Thyroid gland (tissue), 4 donors: ENCODE data around the gene GP1BA. TPM values are rescaled to one million over a fixed set of nuclear protein-coding genes. Genes with fewer than 3 reads are reported as not detected.

Experiments
- DNase-seq, 2 donors: peaks; one replicate each; pipeline ENCODE4 v3.0.0-alpha.2; 2019
- H3K27ac ChIP-seq, 3 donors: fragments of 200-600 bp; sonication (generic); 1 replicate in 2 of 3; 2 replicates in 1 of 3; pipeline ENCODE4 v1.5.1; 2016 to 2019; ENCODE audit warnings: mild to moderate bottlenecking in 1 of 3, moderate library complexity in 1 of 3
- H3K27me3 ChIP-seq: fragments of 200-600 bp; sonication (generic); one replicate; pipeline ENCODE4 v1.5.1; 2019
- H3K36me3 ChIP-seq, 2 donors: fragments of 200-600 bp; sonication (generic); one replicate each; pipeline ENCODE4 v1.5.1; 2016 to 2019
- H3K4me1 ChIP-seq, 2 donors: fragments of 200-600 bp; sonication (generic); one replicate each; pipeline ENCODE4 v1.5.1; 2017 to 2019
- H3K4me3 ChIP-seq, 3 donors: fragments of 200-600 bp; sonication (generic); replicated peaks in 1 of 3; 1 replicate in 2 of 3; 2 replicates in 1 of 3; pipeline ENCODE4 v1.5.1; 2016; ENCODE audit warnings: mild to moderate bottlenecking in 1 of 3
- H3K9me3 ChIP-seq: fragments of 200-600 bp; sonication (generic); one replicate; pipeline ENCODE4 v1.5.1; 2017
- POLR2A ChIP-seq, 2 donors: fragments of 450-650 bp; IDR thresholded peaks; one replicate each; pipeline ENCODE4 v1.6.1; 2017; ENCODE audit warnings: antibody characterized with exemption in 2 of 2, mild to moderate bottlenecking in 2 of 2, moderate library complexity in 1 of 2
- WGBS, 2 donors: methylation state at CpG; one replicate each; pipeline ENCODE4 v1.1.5; 2017; 5-methylcytosine and 5-hydroxymethylcytosine counted together
- intact Hi-C: fragments of 100-400 bp; cut with DNase I; formaldehyde crosslinking; loops from one replicate; pipeline ENCODE4 v1.15.1; 2023
- total RNA-seq, 4 donors: library from RNA; depleted of rRNA; stranded (reverse); fragments of >200 nt; gene quantifications; one replicate each; pipeline ENCODE4 v1.2.3, GENCODE V29; 2016
- TF ChIP-seq, protein P1 (sequence below), 6 experiments: fragments of 200-600 bp in 3 of 6; fragments of 450-650 bp in 3 of 6; sonication (generic) in 3 of 6; IDR thresholded peaks; one replicate each; pipeline ENCODE4 v1.5.1; 2016 to 2019; ENCODE audit warnings: antibody characterized with exemption in 6 of 6, mild to moderate bottlenecking in 2 of 6, inconsistent platforms in 1 of 6, moderate library complexity in 1 of 6

GP1BA gene
- total RNA-seq, 4 donors from 2014 or later, result not detected

GRCh38 chr17:4968486-4969046 lies 36.5 kb downstream of the GP1BA start:
- no peaks in the 10 kb centered on the region for H3K9me3 ChIP-seq
- WGBS, 2 donors, result 24 to 27% methylated on average over 23 of the region's 23 CpGs
- peak; percentile 64 to 67 for DNase-seq
- H3K27ac ChIP-seq, result peak overlapping the region; percentile 69 to 93 (median 90)
- TF ChIP-seq, protein P1, sequence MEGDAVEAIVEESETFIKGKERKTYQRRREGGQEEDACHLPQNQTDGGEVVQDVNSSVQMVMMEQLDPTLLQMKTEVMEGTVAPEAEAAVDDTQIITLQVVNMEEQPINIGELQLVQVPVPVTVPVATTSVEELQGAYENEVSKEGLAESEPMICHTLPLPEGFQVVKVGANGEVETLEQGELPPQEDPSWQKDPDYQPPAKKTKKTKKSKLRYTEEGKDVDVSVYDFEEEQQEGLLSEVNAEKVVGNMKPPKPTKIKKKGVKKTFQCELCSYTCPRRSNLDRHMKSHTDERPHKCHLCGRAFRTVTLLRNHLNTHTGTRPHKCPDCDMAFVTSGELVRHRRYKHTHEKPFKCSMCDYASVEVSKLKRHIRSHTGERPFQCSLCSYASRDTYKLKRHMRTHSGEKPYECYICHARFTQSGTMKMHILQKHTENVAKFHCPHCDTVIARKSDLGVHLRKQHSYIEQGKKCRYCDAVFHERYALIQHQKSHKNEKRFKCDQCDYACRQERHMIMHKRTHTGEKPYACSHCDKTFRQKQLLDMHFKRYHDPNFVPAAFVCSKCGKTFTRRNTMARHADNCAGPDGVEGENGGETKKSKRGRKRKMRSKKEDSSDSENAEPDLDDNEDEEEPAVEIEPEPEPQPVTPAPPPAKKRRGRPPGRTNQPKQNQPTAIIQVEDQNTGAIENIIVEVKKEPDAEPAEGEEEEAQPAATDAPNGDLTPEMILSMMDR (IDR thresholded peaks at IDR 0.05), result no peak
- TF ChIP-seq POLR2A (IDR thresholded peaks at IDR 0.05), result no peak
- no peaks in the 10 kb centered on the region for H3K27me3 ChIP-seq
- peaks cover 20 to 26% of the 10 kb centered on the region in 2 donors for H3K4me1 ChIP-seq
- peak overlapping the region in 1 of 3 donors; percentile 43 for H3K4me3 ChIP-seq
- H3K36me3 ChIP-seq, result peaks cover 16 to 18% of the 10 kb centered on the region in 2 donors
- intact Hi-C loops, result no loop called here

DNA sequence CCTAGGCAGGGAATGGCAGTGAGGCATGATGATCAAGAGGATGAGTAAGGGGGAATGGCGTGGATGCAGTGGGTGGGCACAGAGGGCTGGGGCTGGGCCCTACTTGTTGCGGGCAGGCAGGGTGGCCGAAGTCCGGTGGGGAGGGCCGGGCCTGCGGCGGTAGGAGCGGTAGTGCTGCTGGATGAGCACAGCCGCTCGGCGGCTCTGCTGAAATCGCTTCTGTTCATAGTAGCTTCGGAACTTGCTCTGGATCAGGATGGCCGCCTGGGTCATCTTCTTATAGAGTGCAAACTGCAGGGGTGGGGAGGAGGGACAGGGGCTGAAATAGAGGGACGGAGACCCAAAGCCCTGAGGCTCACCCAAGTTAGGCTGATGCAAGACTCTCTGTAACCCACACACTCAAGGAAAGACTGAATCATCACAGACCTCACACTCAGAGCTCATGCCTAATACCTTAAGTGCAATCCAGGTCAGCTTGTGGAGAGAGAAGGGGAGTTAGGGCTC lies 37.0 kb downstream of the GP1BA start:
- Histone ChIP-seq H3K27ac (peak overlapping the region in 2 of 3 donors; percentile 90 to 93), H3K4me1 (peaks cover 20 to 26% of the 10 kb centered on the region in 2 donors), H3K9me3 (no peaks in the 10 kb centered on the region), H3K4me3 (peak overlapping the region in 1 of 3 donors; percentile 43), H3K36me3 (peaks cover 18 to 20% of the 10 kb centered on the region in 2 donors), H3K27me3 (no peaks in the 10 kb centered on the region)
- WGBS, 2 donors, result 64 to 67% methylated on average over 15 of the region's 15 CpGs
- no peak for TF ChIP-seq POLR2A (IDR thresholded peaks at IDR 0.05)
- TF ChIP-seq, protein P1 (IDR thresholded peaks at IDR 0.05), result no peak
- no peak for DNase-seq
- intact Hi-C loops, result no loop called here

DNA sequence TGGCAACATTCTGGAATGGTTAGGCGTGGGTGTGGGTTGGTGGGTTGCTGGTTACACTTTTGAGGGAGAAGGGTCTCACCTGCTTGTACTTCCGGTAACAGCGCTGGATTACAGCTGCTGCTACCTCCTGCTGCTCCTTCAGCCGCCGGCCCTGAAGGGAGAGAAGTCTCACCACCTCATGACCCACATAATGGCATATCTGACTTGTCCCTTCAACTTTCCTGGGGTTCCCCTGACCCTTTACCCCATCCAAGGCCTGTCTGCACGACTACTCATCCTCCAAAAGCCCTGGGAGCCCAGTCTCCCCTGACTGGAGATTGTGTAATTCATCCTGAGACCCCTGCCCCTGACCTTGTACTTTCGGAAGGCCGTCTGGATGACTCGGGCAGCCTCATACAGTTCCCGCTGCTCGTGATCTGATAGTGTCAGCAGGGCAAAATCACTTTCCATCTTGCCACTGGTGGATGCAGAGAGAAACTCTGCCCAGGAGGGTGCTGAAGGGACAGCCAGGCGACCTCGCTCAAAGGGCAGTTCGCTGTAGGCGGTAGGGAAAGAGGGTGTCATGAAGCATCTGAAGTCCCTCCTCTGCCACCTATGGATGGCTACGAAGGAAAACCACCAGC lies 37.6 kb downstream of the GP1BA start:
- DNase-seq, result no peak
- Histone ChIP-seq H3K36me3 (peaks cover 20 to 22% of the 10 kb centered on the region in 2 donors), H3K4me3 (no peak overlapping the region), H3K9me3 (no peaks in the 10 kb centered on the region), H3K27ac (peak overlapping the region in 2 of 3 donors; percentile 15 to 93), H3K27me3 (no peaks in the 10 kb centered on the region), H3K4me1 (peaks cover 20 to 26% of the 10 kb centered on the region in 2 donors)
- WGBS, 2 donors, result 88 to 89% methylated on average over 16 of the region's 16 CpGs
- intact Hi-C loops, result no loop called here
- TF ChIP-seq, protein P1 (IDR thresholded peaks at IDR 0.05), result no peak
- TF ChIP-seq POLR2A (IDR thresholded peaks at IDR 0.05), result no peak

DNA sequence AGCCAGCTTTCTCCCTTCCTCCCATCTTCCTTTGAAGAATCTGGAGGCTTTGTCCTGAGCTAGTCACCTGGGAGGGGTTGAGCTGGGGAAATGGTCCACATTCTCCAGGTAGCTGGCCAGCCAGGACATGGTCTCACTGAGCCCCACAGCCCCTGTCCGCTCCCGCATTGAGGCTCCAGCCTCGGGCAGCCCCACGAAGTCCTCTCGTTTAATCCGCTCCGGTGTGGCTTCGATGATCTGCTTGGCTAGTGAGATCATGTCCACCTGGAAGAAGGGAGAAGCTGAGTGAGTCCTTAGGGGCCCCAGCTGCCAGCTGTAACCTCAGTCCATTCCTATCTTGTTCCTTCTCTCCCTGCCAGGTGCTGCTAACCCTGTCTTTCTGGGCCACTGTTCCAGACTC lies 38.2 kb downstream of the GP1BA start:
- H3K4me1 ChIP-seq, result peaks cover 20 to 25% of the 10 kb centered on the region in 2 donors
- no peaks in the 10 kb centered on the region for H3K27me3 ChIP-seq
- TF ChIP-seq, protein P1 (IDR thresholded peaks at IDR 0.05), result no peak
- no peak for TF ChIP-seq POLR2A (IDR thresholded peaks at IDR 0.05)
- intact Hi-C loops, result no loop called here
- H3K4me3 ChIP-seq, result no peak overlapping the region
- peaks cover 20 to 22% of the 10 kb centered on the region in 2 donors for H3K36me3 ChIP-seq
- WGBS, 2 donors, result 91 to 95% methylated on average over 8 of the region's 8 CpGs
- H3K9me3 ChIP-seq, result no peaks in the 10 kb centered on the region
- no peak overlapping the region for H3K27ac ChIP-seq
- no peak for DNase-seq

DNA sequence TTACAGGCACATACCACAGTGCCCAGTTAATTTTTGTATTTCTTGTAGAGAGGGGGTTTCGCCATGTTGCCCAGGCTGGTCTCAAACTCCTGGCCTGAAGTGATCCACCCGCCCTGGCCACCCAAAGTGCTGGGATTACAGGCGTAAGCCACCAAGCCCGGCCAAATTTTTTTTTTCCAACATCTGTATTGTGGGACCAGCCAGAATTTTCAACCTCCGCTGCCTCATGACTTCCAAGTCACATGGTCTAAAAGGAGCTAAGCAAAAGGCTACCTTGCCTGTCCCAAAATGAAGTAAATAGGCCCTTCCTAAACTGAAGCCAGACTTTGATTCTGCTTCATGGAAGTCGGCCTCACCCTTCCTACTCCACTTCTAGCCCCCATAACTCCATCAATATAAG lies 39.7 kb downstream of the GP1BA start:
- Histone ChIP-seq H3K36me3 (peaks cover 22 to 29% of the 10 kb centered on the region in 2 donors), H3K4me1 (peaks cover 11 to 14% of the 10 kb centered on the region in 2 donors), H3K4me3 (no peak overlapping the region), H3K27me3 (no peaks in the 10 kb centered on the region), H3K9me3 (no peaks in the 10 kb centered on the region), H3K27ac (no peak overlapping the region)
- TF ChIP-seq POLR2A (IDR thresholded peaks at IDR 0.05), result no peak
- TF ChIP-seq, protein P1 (IDR thresholded peaks at IDR 0.05), result no peak
- DNase-seq, result no peak
- intact Hi-C loops, result no loop called here
- WGBS, 2 donors, result 87 to 89% methylated on average over 6 of the region's 6 CpGs
